Sigmoid colon (tissue), 7 donors: ENCODE results near the gene WNT10A. TPM values are rescaled to one million over a fixed set of nuclear protein-coding genes. Genes with fewer than 3 reads are reported as not detected.
"Not testable (repeated sequence)": the region's sequence is repeated elsewhere in the genome, so short reads cannot be mapped to it uniquely, and the experiment has no call there.

Source experiments
- DNase-seq: peaks from one replicate; pipeline ENCODE4 v3.0.0-alpha.2; 2019
- H3K27ac ChIP-seq, 4 donors: fragments of 200-600 bp; sonication (generic); one replicate each; pipeline ENCODE4 v1.5.1; 2016 to 2019; ENCODE audit warnings: mild to moderate bottlenecking in 1 of 4
- H3K27me3 ChIP-seq, 3 donors: fragments of 200-600 bp; sonication (generic); one replicate each; pipeline ENCODE4 v1.5.1; 2019; ENCODE audit warnings: mild to moderate bottlenecking in 1 of 3
- H3K36me3 ChIP-seq, 4 donors: fragments of 200-600 bp; sonication (generic); one replicate each; pipeline ENCODE4 v1.5.1; 2016 to 2019
- H3K4me1 ChIP-seq, 4 donors: fragments of 200-600 bp; sonication (generic); one replicate each; pipeline ENCODE4 v1.5.1; 2017 to 2019
- H3K4me3 ChIP-seq, 4 donors: fragments of 200-600 bp; sonication (generic); one replicate each; pipeline ENCODE4 v1.5.1; 2017 to 2019; ENCODE audit warnings: mild to moderate bottlenecking in 2 of 4, moderate library complexity in 1 of 4
- H3K9me3 ChIP-seq, 4 donors: fragments of 200-600 bp in 3 of 4; sonication (generic) in 3 of 4; one replicate each; pipeline versions ENCODE4 v1.5.1 to v1.6.1; 2013 to 2019
- POLR2A ChIP-seq, 2 donors: fragments of 450-650 bp; IDR thresholded peaks; one replicate each; pipeline ENCODE4 v1.6.1; 2016; ENCODE audit warnings: antibody characterized with exemption in 2 of 2, mild to moderate bottlenecking in 2 of 2, moderate library complexity in 2 of 2
- POLR2AphosphoS5 ChIP-seq, 4 donors: sonication (generic); formaldehyde crosslinking; IDR thresholded peaks; one replicate each; pipeline ENCODE4 v1.6.1; 2017; ENCODE audit warnings: antibody characterized with exemption in 4 of 4
- WGBS, 2 donors: extraction: QIAGEN DNeasy Blood & Tissue Kit; methylation state at CpG; one replicate each; pipeline ENCODE4 v1.1.7; 2013; 5-methylcytosine and 5-hydroxymethylcytosine counted together
- intact Hi-C: fragments of 100-400 bp; cut with DNase I; formaldehyde crosslinking; loops from one replicate; pipeline ENCODE4 v1.15.1; 2023
- polyA plus RNA-seq, 3 donors: library from polyadenylated mRNA; stranded (reverse); fragments of 200-250 nt; gene quantifications; one replicate each; pipeline ENCODE4 v1.2.3, GENCODE V29; 2013
- small RNA-seq, 3 donors: library from RNA; depleted of rRNA; stranded (forward); fragments of <200 nt; gene quantifications; one replicate each; pipeline ENCODE3, GENCODE V24; 2016
- total RNA-seq, 4 donors: library from RNA; depleted of rRNA; stranded (reverse); fragments of >200 nt; gene quantifications; one replicate each; pipeline ENCODE4 v1.1.0, GENCODE V29; 2016
- TF ChIP-seq, protein P1 (sequence below), 4 experiments: fragments of 450-650 bp in 3 of 4; fragments of 200-600 bp in 1 of 4; IDR thresholded peaks; one replicate each; pipeline ENCODE4 v1.5.1; 2016 to 2019; ENCODE audit warnings: antibody characterized with exemption in 4 of 4, mild to moderate bottlenecking in 3 of 4, moderate library complexity in 2 of 4
- donor health status: healthy with polysubstance abuse.
- donor health status: Bipolar disorder and iron deficiency.
- donor health status: healthy.

WNT10A gene
- total and polyA plus RNA-seq, 7 donors, result 0.38 TPM; not detected in 6

DNA sequence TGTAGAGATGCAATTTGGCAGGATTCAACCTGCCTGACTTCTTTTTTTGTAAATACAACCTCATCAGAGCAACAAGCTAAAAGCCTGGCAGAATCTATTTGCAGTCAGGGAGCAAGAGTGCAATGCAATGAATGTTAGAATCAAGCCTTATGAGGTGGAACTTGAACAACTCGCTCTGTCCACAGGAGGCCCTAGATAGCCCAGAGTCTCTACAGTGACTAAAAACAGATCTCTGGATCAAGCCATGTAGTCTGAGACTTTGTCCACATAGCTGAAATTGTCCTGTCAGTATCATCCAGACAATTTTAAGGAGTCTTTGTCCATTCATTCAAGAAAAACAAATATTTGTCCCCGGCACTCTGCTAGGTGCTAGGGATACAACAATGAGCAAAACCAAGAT is 46.8 kb downstream of the WNT10A start:
- DNase-seq, result no peak
- no peak for TF ChIP-seq POLR2AphosphoS5 (IDR thresholded peaks at IDR 0.05)
- TF ChIP-seq, protein P1, sequence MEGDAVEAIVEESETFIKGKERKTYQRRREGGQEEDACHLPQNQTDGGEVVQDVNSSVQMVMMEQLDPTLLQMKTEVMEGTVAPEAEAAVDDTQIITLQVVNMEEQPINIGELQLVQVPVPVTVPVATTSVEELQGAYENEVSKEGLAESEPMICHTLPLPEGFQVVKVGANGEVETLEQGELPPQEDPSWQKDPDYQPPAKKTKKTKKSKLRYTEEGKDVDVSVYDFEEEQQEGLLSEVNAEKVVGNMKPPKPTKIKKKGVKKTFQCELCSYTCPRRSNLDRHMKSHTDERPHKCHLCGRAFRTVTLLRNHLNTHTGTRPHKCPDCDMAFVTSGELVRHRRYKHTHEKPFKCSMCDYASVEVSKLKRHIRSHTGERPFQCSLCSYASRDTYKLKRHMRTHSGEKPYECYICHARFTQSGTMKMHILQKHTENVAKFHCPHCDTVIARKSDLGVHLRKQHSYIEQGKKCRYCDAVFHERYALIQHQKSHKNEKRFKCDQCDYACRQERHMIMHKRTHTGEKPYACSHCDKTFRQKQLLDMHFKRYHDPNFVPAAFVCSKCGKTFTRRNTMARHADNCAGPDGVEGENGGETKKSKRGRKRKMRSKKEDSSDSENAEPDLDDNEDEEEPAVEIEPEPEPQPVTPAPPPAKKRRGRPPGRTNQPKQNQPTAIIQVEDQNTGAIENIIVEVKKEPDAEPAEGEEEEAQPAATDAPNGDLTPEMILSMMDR (IDR thresholded peaks at IDR 0.05), result no peak
- no peak for TF ChIP-seq POLR2A (IDR thresholded peaks at IDR 0.05)
- peaks cover 0 to 6% (median 3%) of the 10 kb centered on the region in 3 donors for H3K27me3 ChIP-seq
- H3K27ac ChIP-seq, result no peak overlapping the region
- intact Hi-C loops, result no loop called here
- peaks cover 0 to 4% (median 0%) of the 10 kb centered on the region in 4 donors for H3K9me3 ChIP-seq
- WGBS, 2 donors, result 44 to 71% methylated on average over 2 of the region's 2 CpGs
- H3K36me3 ChIP-seq, result no peaks in the 10 kb centered on the region
- no peak overlapping the region for H3K4me3 ChIP-seq
- H3K4me1 ChIP-seq, result no peaks in the 10 kb centered on the region

DNA sequence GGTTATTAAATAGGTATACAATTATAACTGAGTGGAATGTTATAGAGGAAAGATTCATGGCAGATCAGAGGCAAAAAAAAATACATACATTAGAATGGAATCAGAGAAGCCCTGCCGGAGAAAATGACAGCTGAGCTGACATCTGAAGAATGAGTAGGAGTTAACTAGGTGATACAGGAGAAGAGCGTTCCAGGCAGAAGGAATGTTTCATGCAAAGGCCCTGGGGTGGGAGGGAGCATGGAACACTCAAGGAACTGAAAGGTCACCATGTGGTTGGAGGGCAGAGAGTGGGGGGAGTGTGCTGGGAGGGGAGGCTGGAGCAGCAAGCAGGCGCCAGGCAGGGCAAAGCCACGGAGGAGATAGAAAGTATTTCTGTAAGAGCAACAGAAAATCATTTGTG is 47.2 kb downstream of the WNT10A start:
- DNase-seq, result no peak
- 72 to 78% methylated on average over 4 of the region's 4 CpGs for WGBS, 2 donors
- TF ChIP-seq POLR2AphosphoS5 (IDR thresholded peaks at IDR 0.05), result no peak
- TF ChIP-seq POLR2A (IDR thresholded peaks at IDR 0.05), result no peak
- Histone ChIP-seq H3K4me1 (no peaks in the 10 kb centered on the region), H3K27me3 (peaks cover 0 to 6% (median 3%) of the 10 kb centered on the region in 3 donors), H3K4me3 (no peak overlapping the region), H3K27ac (no peak overlapping the region), H3K9me3 (peaks cover 0 to 4% (median 0%) of the 10 kb centered on the region in 4 donors), H3K36me3 (no peaks in the 10 kb centered on the region)
- intact Hi-C loops, result no loop called here

DNA sequence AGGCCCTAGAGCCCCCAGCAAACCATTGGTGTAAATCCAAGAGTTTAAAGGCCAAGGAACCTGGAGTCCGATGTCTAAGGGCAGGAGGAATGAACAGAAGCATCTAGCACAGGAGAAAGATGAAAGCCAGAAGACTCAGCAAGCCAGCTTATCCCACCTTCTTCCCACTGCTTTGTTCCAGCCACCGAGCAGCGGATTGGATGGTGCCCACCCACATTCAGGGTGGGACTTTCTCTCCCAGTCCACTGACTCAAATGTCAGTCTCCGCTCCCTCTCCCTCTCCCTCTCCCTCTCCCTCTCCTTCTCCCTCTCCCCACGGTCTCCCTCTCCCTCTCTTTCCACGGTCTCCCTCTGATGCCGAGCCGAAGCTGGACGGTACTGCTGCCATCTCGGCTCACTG is 49.8 kb downstream of the WNT10A start:
- intact Hi-C loops, result not testable (repeated sequence)
- WGBS, 2 donors, result 94 to 95% methylated on average over 8 to 9 of the region's 10 CpGs

DNA sequence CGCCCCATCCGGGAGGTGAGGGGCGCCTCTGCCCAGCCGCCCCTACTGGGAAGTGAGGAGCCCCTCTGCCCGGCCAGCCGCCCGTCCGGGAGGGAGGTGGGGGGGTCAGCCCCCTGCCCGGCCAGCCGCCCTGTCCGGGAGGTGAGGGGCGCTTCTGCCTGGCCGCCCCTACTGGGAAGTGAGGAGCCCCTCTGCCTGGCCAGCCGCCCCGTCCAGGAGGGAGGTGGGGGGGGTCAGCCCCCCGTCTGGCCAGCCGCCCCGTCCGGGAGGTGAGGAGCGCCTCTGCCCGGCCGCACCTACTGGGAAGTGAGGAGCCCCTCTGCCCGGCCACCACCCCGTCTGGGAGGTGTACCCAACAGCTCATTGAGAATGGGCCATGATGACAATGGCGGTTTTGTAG is 51.1 kb downstream of the WNT10A start:
- H3K36me3 ChIP-seq, intact Hi-C loops: not testable (repeated sequence)

More for the DNA sequence above, 49.8 kb downstream of the WNT10A start:
- not testable (repeated sequence) for H3K9me3 ChIP-seq, H3K27ac ChIP-seq, H3K36me3 ChIP-seq, H3K4me1 ChIP-seq, DNase-seq, H3K4me3 ChIP-seq
- H3K27me3 ChIP-seq, result peaks cover 0 to 15% (median 0%) of the 10 kb centered on the region in 3 donors

More for the DNA sequence above, 51.1 kb downstream of the WNT10A start:
- 95 to 97% methylated on average over 22 to 25 of the region's 25 CpGs for WGBS, 2 donors
- H3K4me1 ChIP-seq, H3K9me3 ChIP-seq, H3K27ac ChIP-seq, H3K4me3 ChIP-seq, DNase-seq: not testable (repeated sequence)
- H3K27me3 ChIP-seq, result peaks cover 0 to 27% (median 0%) of the 10 kb centered on the region in 3 donors

Small RNA genes within 50 kb of the gene (small RNA-seq; reads per million reads assigned to genes)
- 0 reads per million in 3 donors for gene RNU6-642P

Other genes with a start within 250 kb of the WNT10A start
- gene ZNF142, start 221.2 kb upstream of the WNT10A start, total RNA-seq, result 10 to 100 TPM; 14.6 to 24.4 (median 19.5) TPM
- 10 to 100 TPM in 1 of 3 donors, 1 to 10 TPM in 2; 1.6 to 10.2 (median 4.8) TPM for gene ZNF142, start 221.2 kb upstream of the WNT10A start, polyA plus RNA-seq
- gene BCS1L, start 221.2 kb upstream of the WNT10A start, total RNA-seq, result 10 to 100 TPM; 20.7 to 42.5 (median 25.2) TPM
- gene BCS1L, start 221.2 kb upstream of the WNT10A start, polyA plus RNA-seq, result 10 to 100 TPM; 13.4 to 27.8 (median 20.4) TPM
- 10 to 100 TPM in 3 of 4 donors, 1 to 10 TPM in 1; 6.4 to 24.7 (median 21.9) TPM for gene RNF25, start 208.8 kb upstream of the WNT10A start, total RNA-seq
- 10 to 100 TPM; 11.6 to 19.2 (median 14.3) TPM for gene RNF25, start 208.8 kb upstream of the WNT10A start, polyA plus RNA-seq
- gene STK36, start 208.8 kb upstream of the WNT10A start, total RNA-seq, result 10 to 100 TPM; 13.6 to 79.5 (median 27.0) TPM
- 10 to 100 TPM in 1 of 3 donors, 1 to 10 TPM in 2; 3.9 to 15.8 (median 4.2) TPM for gene STK36, start 208.8 kb upstream of the WNT10A start, polyA plus RNA-seq
- gene TTLL4, start 170.0 kb upstream of the WNT10A start, total RNA-seq, result 10 to 100 TPM; 11.4 to 16.0 (median 12.5) TPM
- gene TTLL4, start 170.0 kb upstream of the WNT10A start, polyA plus RNA-seq, result 10 to 100 TPM in 1 of 3 donors, 1 to 10 TPM in 2; 6.0 to 15.1 (median 6.0) TPM
- gene CYP27A1, start 98.7 kb upstream of the WNT10A start, total RNA-seq, result 10 to 100 TPM; 21.9 to 30.1 (median 25.7) TPM
- 10 to 100 TPM; 13.5 to 17.4 (median 14.6) TPM for gene CYP27A1, start 98.7 kb upstream of the WNT10A start, polyA plus RNA-seq
- not detected for gene PRKAG3, start 49.0 kb upstream of the WNT10A start, total RNA-seq
- not detected for gene PRKAG3, start 49.0 kb upstream of the WNT10A start, polyA plus RNA-seq
- 1 to 10 TPM; 2.6 to 3.9 (median 3.1) TPM for gene WNT6, start 21.0 kb upstream of the WNT10A start, total RNA-seq
- gene WNT6, start 21.0 kb upstream of the WNT10A start, polyA plus RNA-seq, result 1 to 10 TPM in 1 of 3 donors, not detected in 2; 1.5 TPM
- gene CDK5R2, start 78.8 kb downstream of the WNT10A start, total RNA-seq, result under 1 TPM in 2 of 4 donors, not detected in 2; 0.14 to 0.36 TPM
- under 1 TPM in 1 of 3 donors, not detected in 2; 0.48 TPM for gene CDK5R2, start 78.8 kb downstream of the WNT10A start, polyA plus RNA-seq
- under 1 TPM in 1 of 4 donors, not detected in 3; 0.71 TPM for gene FEV, start 104.3 kb downstream of the WNT10A start, total RNA-seq
- gene FEV, start 104.3 kb downstream of the WNT10A start, polyA plus RNA-seq, result 1 to 10 TPM in 1 of 3 donors, under 1 TPM in 1, not detected in 1; 0.77 to 6.0 TPM
- not detected for gene CRYBA2, start 112.6 kb downstream of the WNT10A start, total RNA-seq
- 10 to 100 TPM in 1 of 3 donors, 1 to 10 TPM in 2; 1.4 to 10.8 (median 5.5) TPM for gene CRYBA2, start 112.6 kb downstream of the WNT10A start, polyA plus RNA-seq
- gene CFAP65, start 160.7 kb downstream of the WNT10A start, total RNA-seq, result not detected
- under 1 TPM; under 0.01 to 0.10 (median under 0.01) TPM for gene CFAP65, start 160.7 kb downstream of the WNT10A start, polyA plus RNA-seq
- gene IHH, start 180.1 kb downstream of the WNT10A start, total RNA-seq, result not detected
- gene IHH, start 180.1 kb downstream of the WNT10A start, polyA plus RNA-seq, result 10 to 100 TPM; 12.9 to 36.1 (median 21.6) TPM